Liver (tissue), 9 donors: ENCODE results near the gene TSTD2. TPM values are rescaled to one million over a fixed set of nuclear protein-coding genes. Genes with fewer than 3 reads are reported as not detected.
A peak's percentile ranks its signal among the peaks of the same experiment; 100 is the strongest.

ENCODE experiments used
- DNase-seq: peaks from one replicate; pipeline ENCODE4 v3.0.0-alpha.2; 2017; ENCODE audit warnings: low spot score
- H3K27ac ChIP-seq, 2 donors: one replicate each; pipeline ENCODE4 v1.7.0; 2013; ENCODE audit warnings: inconsistent platforms in 2 of 2, low read length in 2 of 2, control low read depth in 1 of 2, low read depth in 1 of 2, mild to moderate bottlenecking in 1 of 2
- H3K27me3 ChIP-seq, 4 donors: one replicate each; pipeline versions ENCODE4 v1.6.1 to v1.7.0; 2013; ENCODE audit warnings: low read length in 3 of 4, inconsistent platforms in 1 of 4, mild to moderate bottlenecking in 1 of 4, moderate library complexity in 1 of 4; ENCODE audit not compliant: control insufficient read depth in 4 of 4, insufficient read depth in 4 of 4
- H3K36me3 ChIP-seq, 4 donors: one replicate each; pipeline versions ENCODE4 v1.6.1 to v1.7.0; 2013; ENCODE audit warnings: low read length in 3 of 4, mild to moderate bottlenecking in 3 of 4, low read depth in 1 of 4, moderate library complexity in 1 of 4; ENCODE audit not compliant: control insufficient read depth in 4 of 4, insufficient read depth in 3 of 4
- H3K4me1 ChIP-seq, 4 donors: one replicate each; pipeline versions ENCODE4 v1.6.1 to v1.7.0; 2013; ENCODE audit warnings: low read length in 3 of 4, mild to moderate bottlenecking in 3 of 4, moderate library complexity in 1 of 4; ENCODE audit not compliant: control insufficient read depth in 4 of 4, insufficient read depth in 4 of 4
- H3K4me3 ChIP-seq, 3 donors: one replicate each; pipeline versions ENCODE4 v1.6.1 to v1.7.0; 2013; ENCODE audit warnings: low read length in 3 of 3, control low read depth in 1 of 3, low read depth in 1 of 3, mild to moderate bottlenecking in 1 of 3
- H3K9ac ChIP-seq, 2 donors: one replicate each; pipeline ENCODE4 v1.7.0; 2013; ENCODE audit warnings: low read length in 2 of 2, mild to moderate bottlenecking in 2 of 2, moderate library complexity in 2 of 2, control low read depth in 1 of 2, low read depth in 1 of 2
- H3K9me3 ChIP-seq, 4 donors: one replicate each; pipeline versions ENCODE4 v1.6.1 to v1.7.0; 2013; ENCODE audit warnings: low read length in 3 of 4; ENCODE audit not compliant: control insufficient read depth in 4 of 4
- EGR1 ChIP-seq, 2 donors: IDR thresholded peaks; 2 replicates each; pipeline ENCODE4 v1.6.1; 2016 to 2018; ENCODE audit warnings: antibody characterized with exemption in 2 of 2, low read depth in 2 of 2
- FOXA1 ChIP-seq: IDR thresholded peaks from 2 replicates; pipeline ENCODE4 v1.6.1; 2016; ENCODE audit warnings: antibody characterized with exemption
- FOXA2 ChIP-seq: IDR thresholded peaks from 2 replicates; pipeline ENCODE4 v1.6.1; 2016; ENCODE audit warnings: antibody characterized with exemption
- GABPA ChIP-seq, 2 donors: IDR thresholded peaks in 1 of 2; conservative IDR thresholded peaks in 1 of 2; 2 replicates each; pipeline ENCODE4 v1.6.1; 2016; ENCODE audit warnings: antibody characterized with exemption in 2 of 2, mild to moderate bottlenecking in 1 of 2, moderate library complexity in 1 of 2
- HNF4A ChIP-seq, 2 donors: conservative IDR thresholded peaks; 2 replicates each; pipeline ENCODE4 v1.6.1; 2016; ENCODE audit warnings: antibody characterized with exemption in 2 of 2, mild to moderate bottlenecking in 2 of 2
- JUND ChIP-seq, 2 donors: IDR thresholded peaks; 2 replicates each; pipeline ENCODE4 v1.6.1; 2016; ENCODE audit warnings: antibody characterized with exemption in 2 of 2
- RAD21 ChIP-seq, 2 donors: IDR thresholded peaks; 2 replicates each; pipeline ENCODE4 v1.6.1; 2016; ENCODE audit warnings: antibody characterized with exemption in 2 of 2, mild to moderate bottlenecking in 2 of 2
- RXRA ChIP-seq, 2 donors: IDR thresholded peaks; 2 replicates each; pipeline ENCODE4 v1.6.1; 2017 to 2018; ENCODE audit warnings: antibody characterized with exemption in 2 of 2, mild to moderate bottlenecking in 1 of 2
- SP1 ChIP-seq: IDR thresholded peaks from 2 replicates; pipeline ENCODE4 v1.6.1; 2018; ENCODE audit warnings: antibody characterized with exemption, mild to moderate bottlenecking
- TAF1 ChIP-seq: conservative IDR thresholded peaks from 2 replicates; pipeline ENCODE4 v1.6.1; 2016; ENCODE audit warnings: antibody characterized with exemption, mild to moderate bottlenecking
- YY1 ChIP-seq: IDR thresholded peaks from 2 replicates; pipeline ENCODE4 v1.6.1; 2016; ENCODE audit warnings: antibody characterized with exemption, mild to moderate bottlenecking
- WGBS: extraction: QIAGEN DNeasy Blood & Tissue Kit; methylation state at CpG from one replicate; pipeline ENCODE4 v1.1.7; 2013; 5-methylcytosine and 5-hydroxymethylcytosine counted together
- polyA plus RNA-seq, 2 donors: library from polyadenylated mRNA; stranded (reverse) in 1 of 2; unstranded in 1 of 2; fragments of 200-250 nt in 1 of 2; fragments of >200 nt in 1 of 2; fragmentation: Nextera tagmentation in 1 of 2; extraction: Ambion mirVana in 1 of 2; gene quantifications; one replicate each; pipeline versions ENCODE4 v1.2.1 to v1.2.3, GENCODE V29; 2013 to 2015
- total RNA-seq, 2 donors: library from RNA; depleted of rRNA; stranded (reverse); fragments of >200 nt; gene quantifications; one replicate each; pipeline ENCODE4 v1.2.3, GENCODE V29; 2014
- TF ChIP-seq, protein P1 (sequence below): IDR thresholded peaks from 2 replicates; pipeline ENCODE4 v1.6.1; 2016; ENCODE audit warnings: antibody characterized with exemption, mild to moderate bottlenecking
- TF ChIP-seq, protein P2 (sequence below): IDR thresholded peaks from 2 replicates; pipeline ENCODE4 v1.6.1; 2016; ENCODE audit warnings: antibody characterized with exemption
- TF ChIP-seq, protein P3 (sequence below): IDR thresholded peaks from 2 replicates; pipeline ENCODE4 v1.6.1; 2016; ENCODE audit warnings: antibody characterized with exemption
- TF ChIP-seq, protein P4 (sequence below): fragments of 150-350 bp; IDR thresholded peaks from 2 replicates; pipeline ENCODE4 v1.5.1; 2017; ENCODE audit warnings: improper control_type of control experiment, low read depth, low read length; ENCODE audit not compliant: missing input control
- donor health status: healthy.
- donor health status: healthy.
- donor health status: healthy.
- donor health status: healthy.
- donor health status: healthy.

The TSTD2 gene
- total and polyA plus RNA-seq, 4 donors: 4.6 to 13.8 (median 7.1) TPM

DNA sequence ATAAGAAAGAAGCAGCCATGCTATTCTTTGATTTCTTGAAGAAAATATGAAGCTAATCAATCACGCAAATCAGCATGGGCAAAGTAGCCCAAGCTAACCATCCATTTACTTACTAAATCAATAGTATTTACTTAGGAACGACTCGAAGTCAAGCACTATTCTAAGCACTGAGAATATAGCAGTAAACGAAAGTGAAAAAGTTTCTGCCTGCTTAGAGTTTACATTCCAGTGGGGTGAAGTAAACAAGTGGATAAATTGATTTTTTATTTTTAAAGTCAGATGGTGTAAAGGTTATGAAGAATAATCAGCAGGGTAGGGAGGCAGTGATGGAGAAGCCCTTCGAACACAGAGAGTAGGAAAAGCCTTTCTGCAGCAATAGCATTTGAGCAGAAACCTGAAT is 5.5 kb downstream of the TSTD2 start:
- no peak for DNase-seq
- peaks cover 0 to 10% (median 4%) of the 10 kb centered on the region in 4 donors for H3K36me3 ChIP-seq
- no peaks in the 10 kb centered on the region for H3K9me3 ChIP-seq
- no peaks in the 10 kb centered on the region for H3K27me3 ChIP-seq
- peaks cover 0 to 21% (median 16%) of the 10 kb centered on the region in 4 donors for H3K4me1 ChIP-seq
- H3K4me3 ChIP-seq: peak overlapping the region; percentile 12 to 38 (median 26)
- TF ChIP-seq, protein P1, sequence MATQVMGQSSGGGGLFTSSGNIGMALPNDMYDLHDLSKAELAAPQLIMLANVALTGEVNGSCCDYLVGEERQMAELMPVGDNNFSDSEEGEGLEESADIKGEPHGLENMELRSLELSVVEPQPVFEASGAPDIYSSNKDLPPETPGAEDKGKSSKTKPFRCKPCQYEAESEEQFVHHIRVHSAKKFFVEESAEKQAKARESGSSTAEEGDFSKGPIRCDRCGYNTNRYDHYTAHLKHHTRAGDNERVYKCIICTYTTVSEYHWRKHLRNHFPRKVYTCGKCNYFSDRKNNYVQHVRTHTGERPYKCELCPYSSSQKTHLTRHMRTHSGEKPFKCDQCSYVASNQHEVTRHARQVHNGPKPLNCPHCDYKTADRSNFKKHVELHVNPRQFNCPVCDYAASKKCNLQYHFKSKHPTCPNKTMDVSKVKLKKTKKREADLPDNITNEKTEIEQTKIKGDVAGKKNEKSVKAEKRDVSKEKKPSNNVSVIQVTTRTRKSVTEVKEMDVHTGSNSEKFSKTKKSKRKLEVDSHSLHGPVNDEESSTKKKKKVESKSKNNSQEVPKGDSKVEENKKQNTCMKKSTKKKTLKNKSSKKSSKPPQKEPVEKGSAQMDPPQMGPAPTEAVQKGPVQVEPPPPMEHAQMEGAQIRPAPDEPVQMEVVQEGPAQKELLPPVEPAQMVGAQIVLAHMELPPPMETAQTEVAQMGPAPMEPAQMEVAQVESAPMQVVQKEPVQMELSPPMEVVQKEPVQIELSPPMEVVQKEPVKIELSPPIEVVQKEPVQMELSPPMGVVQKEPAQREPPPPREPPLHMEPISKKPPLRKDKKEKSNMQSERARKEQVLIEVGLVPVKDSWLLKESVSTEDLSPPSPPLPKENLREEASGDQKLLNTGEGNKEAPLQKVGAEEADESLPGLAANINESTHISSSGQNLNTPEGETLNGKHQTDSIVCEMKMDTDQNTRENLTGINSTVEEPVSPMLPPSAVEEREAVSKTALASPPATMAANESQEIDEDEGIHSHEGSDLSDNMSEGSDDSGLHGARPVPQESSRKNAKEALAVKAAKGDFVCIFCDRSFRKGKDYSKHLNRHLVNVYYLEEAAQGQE: no peak
- no peak for TF ChIP-seq TAF1
- TF ChIP-seq FOXA2: peak; percentile 43
- TF ChIP-seq, protein P2, sequence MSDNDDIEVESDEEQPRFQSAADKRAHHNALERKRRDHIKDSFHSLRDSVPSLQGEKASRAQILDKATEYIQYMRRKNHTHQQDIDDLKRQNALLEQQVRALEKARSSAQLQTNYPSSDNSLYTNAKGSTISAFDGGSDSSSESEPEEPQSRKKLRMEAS: no peak
- no peak for TF ChIP-seq FOXA1
- no peak for TF ChIP-seq EGR1 (IDR thresholded peaks at IDR 0.05; ENCODE audit: low read depth in 2 of 2)
- TF ChIP-seq JUND (IDR thresholded peaks at IDR 0.05): peak in 1 of 2 donors; percentile 23
- TF ChIP-seq, protein P3, sequence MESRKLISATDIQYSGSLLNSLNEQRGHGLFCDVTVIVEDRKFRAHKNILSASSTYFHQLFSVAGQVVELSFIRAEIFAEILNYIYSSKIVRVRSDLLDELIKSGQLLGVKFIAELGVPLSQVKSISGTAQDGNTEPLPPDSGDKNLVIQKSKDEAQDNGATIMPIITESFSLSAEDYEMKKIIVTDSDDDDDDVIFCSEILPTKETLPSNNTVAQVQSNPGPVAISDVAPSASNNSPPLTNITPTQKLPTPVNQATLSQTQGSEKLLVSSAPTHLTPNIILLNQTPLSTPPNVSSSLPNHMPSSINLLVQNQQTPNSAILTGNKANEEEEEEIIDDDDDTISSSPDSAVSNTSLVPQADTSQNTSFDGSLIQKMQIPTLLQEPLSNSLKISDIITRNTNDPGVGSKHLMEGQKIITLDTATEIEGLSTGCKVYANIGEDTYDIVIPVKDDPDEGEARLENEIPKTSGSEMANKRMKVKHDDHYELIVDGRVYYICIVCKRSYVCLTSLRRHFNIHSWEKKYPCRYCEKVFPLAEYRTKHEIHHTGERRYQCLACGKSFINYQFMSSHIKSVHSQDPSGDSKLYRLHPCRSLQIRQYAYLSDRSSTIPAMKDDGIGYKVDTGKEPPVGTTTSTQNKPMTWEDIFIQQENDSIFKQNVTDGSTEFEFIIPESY: no peak
- TF ChIP-seq SP1: peak; percentile 25
- TF ChIP-seq RXRA (IDR thresholded peaks at IDR 0.05): no peak
- TF ChIP-seq YY1: no peak
- TF ChIP-seq, protein P4, sequence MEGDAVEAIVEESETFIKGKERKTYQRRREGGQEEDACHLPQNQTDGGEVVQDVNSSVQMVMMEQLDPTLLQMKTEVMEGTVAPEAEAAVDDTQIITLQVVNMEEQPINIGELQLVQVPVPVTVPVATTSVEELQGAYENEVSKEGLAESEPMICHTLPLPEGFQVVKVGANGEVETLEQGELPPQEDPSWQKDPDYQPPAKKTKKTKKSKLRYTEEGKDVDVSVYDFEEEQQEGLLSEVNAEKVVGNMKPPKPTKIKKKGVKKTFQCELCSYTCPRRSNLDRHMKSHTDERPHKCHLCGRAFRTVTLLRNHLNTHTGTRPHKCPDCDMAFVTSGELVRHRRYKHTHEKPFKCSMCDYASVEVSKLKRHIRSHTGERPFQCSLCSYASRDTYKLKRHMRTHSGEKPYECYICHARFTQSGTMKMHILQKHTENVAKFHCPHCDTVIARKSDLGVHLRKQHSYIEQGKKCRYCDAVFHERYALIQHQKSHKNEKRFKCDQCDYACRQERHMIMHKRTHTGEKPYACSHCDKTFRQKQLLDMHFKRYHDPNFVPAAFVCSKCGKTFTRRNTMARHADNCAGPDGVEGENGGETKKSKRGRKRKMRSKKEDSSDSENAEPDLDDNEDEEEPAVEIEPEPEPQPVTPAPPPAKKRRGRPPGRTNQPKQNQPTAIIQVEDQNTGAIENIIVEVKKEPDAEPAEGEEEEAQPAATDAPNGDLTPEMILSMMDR: no peak
- TF ChIP-seq HNF4A (conservative IDR thresholded peaks at IDR 0.05): peak in 1 of 2 donors; percentile 24
- TF ChIP-seq RAD21 (IDR thresholded peaks at IDR 0.05): no peak
- peak overlapping the region; percentile 45 to 63 for H3K27ac ChIP-seq
- 28% methylated on average over 5 of the region's 5 CpGs for WGBS
- peak overlapping the region; percentile 7 to 26 for H3K9ac ChIP-seq

DNA sequence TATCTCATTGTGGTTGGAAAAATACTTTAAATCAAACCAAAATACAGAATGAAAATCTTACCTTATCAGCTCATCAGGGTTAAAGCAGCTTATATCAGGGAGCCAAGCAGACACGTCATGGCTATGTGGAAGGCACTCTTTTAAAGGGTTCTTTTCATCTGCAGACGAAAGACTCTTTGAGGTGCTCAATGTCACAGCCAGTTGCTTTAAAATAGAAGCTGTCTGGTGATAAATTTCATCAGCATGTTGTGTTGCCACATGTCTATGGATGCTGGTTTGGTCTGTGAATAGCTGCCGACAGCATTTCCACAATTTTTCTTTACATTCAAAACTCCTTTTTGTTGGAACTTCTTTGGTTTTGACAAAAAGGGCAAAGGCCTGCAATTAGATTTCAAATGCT is 7.5 kb downstream of the TSTD2 start:
- DNase-seq: no peak
- WGBS: 79% methylated on average over 3 of the region's 3 CpGs
- no peak overlapping the region for H3K9ac ChIP-seq
- TF ChIP-seq FOXA2 (no peak), SP1 (no peak), HNF4A (conservative IDR thresholded peaks at IDR 0.05) (no peak), GABPA (IDR thresholded peaks at IDR 0.05 in 1 of 2, conservative IDR thresholded peaks at IDR 0.05 in 1 of 2) (no peak), JUND (IDR thresholded peaks at IDR 0.05) (no peak), TAF1 (no peak)
- TF ChIP-seq, protein P3: no peak
- H3K36me3 ChIP-seq: peaks cover 0 to 10% (median 5%) of the 10 kb centered on the region in 4 donors
- no peak overlapping the region for H3K27ac ChIP-seq
- H3K27me3 ChIP-seq: no peaks in the 10 kb centered on the region
- H3K4me3 ChIP-seq: no peak overlapping the region
- peaks cover 0 to 12% (median 10%) of the 10 kb centered on the region in 4 donors for H3K4me1 ChIP-seq
- H3K9me3 ChIP-seq: no peaks in the 10 kb centered on the region
